Liver (tissue), 2 donors: ENCODE data around the gene TDRD9.

Experiments
- FOXA1 ChIP-seq: IDR thresholded peaks from 2 replicates; pipeline ENCODE4 v1.6.1; 2016; ENCODE audit warnings: antibody characterized with exemption
- TF ChIP-seq, protein P1 (sequence below): fragments of 150-350 bp; IDR thresholded peaks from 2 replicates; pipeline ENCODE4 v1.5.1; 2017; ENCODE audit warnings: improper control_type of control experiment, low read depth, low read length; ENCODE audit not compliant: missing input control
- donor health status: healthy.

DNA sequence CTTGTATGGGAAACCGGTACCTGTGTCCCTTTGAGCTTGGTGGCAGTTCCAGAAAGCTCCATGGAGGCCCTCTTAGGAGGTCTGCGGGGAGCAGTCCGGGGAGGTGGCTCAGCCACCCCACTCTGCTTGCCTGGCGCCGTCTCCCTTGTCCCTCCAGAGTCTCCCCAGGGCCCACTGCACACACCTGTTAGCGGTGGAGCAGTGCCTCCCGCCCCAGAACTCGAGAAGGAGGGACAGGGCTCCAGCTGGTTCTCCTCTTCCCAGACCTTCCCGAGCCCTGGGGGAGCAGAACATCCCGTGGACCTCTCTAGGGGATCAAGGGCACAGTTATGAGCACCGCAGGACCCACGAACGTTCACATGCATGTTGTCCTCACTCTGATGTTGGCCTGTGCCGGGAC lies 168.1 kb downstream of the TDRD9 start:
- TF ChIP-seq, protein P1, sequence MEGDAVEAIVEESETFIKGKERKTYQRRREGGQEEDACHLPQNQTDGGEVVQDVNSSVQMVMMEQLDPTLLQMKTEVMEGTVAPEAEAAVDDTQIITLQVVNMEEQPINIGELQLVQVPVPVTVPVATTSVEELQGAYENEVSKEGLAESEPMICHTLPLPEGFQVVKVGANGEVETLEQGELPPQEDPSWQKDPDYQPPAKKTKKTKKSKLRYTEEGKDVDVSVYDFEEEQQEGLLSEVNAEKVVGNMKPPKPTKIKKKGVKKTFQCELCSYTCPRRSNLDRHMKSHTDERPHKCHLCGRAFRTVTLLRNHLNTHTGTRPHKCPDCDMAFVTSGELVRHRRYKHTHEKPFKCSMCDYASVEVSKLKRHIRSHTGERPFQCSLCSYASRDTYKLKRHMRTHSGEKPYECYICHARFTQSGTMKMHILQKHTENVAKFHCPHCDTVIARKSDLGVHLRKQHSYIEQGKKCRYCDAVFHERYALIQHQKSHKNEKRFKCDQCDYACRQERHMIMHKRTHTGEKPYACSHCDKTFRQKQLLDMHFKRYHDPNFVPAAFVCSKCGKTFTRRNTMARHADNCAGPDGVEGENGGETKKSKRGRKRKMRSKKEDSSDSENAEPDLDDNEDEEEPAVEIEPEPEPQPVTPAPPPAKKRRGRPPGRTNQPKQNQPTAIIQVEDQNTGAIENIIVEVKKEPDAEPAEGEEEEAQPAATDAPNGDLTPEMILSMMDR, result no peak
- TF ChIP-seq FOXA1, result no peak
